ENCODE data around the gene ADGRB3.
"Not testable (repeated sequence)": the region's sequence is repeated elsewhere in the genome, so short reads cannot be mapped to it uniquely, and the experiment has no call there.

ADGRB3 gene

DNA sequence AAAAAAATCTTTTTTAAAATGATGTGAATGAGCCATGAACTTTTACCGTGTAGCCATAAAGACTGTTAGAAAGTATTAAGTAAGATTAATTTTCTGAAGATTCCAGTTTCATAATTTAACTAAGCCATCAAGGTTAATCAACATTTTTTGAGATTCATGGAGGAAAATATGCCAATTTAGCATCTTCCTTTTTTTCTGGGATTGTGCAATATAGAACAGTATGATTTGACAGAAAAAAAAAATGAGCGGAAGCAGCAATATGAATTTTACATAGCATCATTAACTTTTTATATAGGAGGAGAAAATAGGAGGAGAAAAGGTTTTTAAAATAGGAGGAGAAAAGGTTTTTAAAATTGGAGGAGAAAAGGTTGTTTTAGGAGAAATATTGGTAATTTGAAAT is 306.3 kb downstream of the ADGRB3 start:
- DNase-seq (ENCODE audit: low spot score in 2 of 2) (no peak), ATAC-seq (no peak)
- no peak overlapping the region for H3K27ac Mint-ChIP-seq
- H3K4me3 Mint-ChIP-seq: no peak overlapping the region
- no peaks in the 10 kb centered on the region for H3K4me1 Mint-ChIP-seq
- peaks cover 8% of the 10 kb centered on the region for H3K9me3 Mint-ChIP-seq
- no peaks in the 10 kb centered on the region for H3K36me3 Mint-ChIP-seq

DNA sequence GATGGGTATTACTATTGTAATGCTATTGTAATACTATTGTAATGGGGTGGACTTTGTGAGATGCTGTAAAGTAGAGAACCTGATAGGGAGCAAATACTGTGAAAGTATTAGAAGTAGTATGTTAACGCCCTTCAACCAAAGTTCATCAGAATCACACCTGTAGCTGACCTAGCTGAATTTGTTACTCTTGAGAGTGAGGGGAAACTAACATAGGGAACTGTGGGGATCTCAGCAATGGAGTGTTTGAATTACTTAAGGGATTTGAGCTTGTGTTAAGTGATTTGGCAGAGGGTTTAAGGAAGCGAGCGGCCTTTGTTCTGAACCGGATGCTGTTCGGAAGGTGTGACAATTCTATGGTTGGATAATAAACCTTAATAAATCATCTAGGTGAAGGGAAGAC is 312.6 kb downstream of the ADGRB3 start:
- Mint-ChIP-seq H3K4me3 (no peak overlapping the region), H3K27ac (no peak overlapping the region), H3K9me3 (peaks cover 4% of the 10 kb centered on the region), H3K4me1 (no peaks in the 10 kb centered on the region), H3K36me3 (no peaks in the 10 kb centered on the region)
- DNase-seq (ENCODE audit: low spot score in 2 of 2): no peak
- ATAC-seq: no peak

DNA sequence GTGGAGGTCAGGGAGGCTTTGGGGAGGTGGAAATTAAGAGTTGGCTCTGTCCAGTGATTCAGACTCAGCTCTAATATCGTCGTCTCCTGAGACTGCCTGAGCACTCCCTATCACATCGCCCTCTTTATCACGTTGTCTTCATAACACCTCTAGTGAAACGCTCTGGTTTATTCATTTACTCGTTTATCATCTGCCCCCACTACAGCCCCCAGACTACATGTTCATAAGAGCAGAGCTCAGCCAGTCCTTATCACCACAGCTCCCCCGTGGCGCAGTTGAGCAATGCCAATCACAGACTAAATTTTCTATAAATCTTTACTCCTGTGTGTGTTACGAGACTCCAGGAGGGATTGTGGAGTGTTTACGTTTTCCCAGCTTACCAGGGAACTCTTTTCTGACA is 316.2 kb downstream of the ADGRB3 start:
- peaks cover 16% of the 10 kb centered on the region for H3K9me3 Mint-ChIP-seq
- DNase-seq (ENCODE audit: low spot score in 2 of 2) (no peak), ATAC-seq (no peak)
- H3K4me1 Mint-ChIP-seq: no peaks in the 10 kb centered on the region
- H3K36me3 Mint-ChIP-seq: no peaks in the 10 kb centered on the region
- no peak overlapping the region for H3K4me3 Mint-ChIP-seq
- H3K27ac Mint-ChIP-seq: no peak overlapping the region

DNA sequence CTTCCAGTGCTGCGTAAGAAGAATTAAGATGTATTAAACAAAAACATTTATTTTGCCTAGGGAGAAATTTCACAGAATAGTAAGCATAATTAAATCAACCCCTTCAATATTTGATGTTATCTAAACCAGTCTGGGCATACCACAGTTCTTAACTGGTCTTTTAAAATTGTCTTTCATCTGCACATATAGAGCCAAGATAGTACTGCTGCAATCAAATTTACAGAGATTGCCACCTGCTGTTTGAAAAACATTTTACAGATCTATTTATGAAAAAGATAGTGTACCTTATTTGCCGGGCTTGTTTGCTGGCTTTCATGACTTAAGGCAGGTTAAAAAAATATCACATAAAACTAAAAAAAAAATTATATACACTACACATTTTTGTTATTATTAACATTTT is 323.2 kb downstream of the ADGRB3 start:
- no peak overlapping the region for H3K27ac Mint-ChIP-seq
- H3K4me3 Mint-ChIP-seq: no peak overlapping the region
- ATAC-seq: no peak
- no peaks in the 10 kb centered on the region for H3K4me1 Mint-ChIP-seq
- no peak for DNase-seq (ENCODE audit: low spot score in 2 of 2)
- peaks cover 12% of the 10 kb centered on the region for H3K9me3 Mint-ChIP-seq
- no peaks in the 10 kb centered on the region for H3K36me3 Mint-ChIP-seq

DNA sequence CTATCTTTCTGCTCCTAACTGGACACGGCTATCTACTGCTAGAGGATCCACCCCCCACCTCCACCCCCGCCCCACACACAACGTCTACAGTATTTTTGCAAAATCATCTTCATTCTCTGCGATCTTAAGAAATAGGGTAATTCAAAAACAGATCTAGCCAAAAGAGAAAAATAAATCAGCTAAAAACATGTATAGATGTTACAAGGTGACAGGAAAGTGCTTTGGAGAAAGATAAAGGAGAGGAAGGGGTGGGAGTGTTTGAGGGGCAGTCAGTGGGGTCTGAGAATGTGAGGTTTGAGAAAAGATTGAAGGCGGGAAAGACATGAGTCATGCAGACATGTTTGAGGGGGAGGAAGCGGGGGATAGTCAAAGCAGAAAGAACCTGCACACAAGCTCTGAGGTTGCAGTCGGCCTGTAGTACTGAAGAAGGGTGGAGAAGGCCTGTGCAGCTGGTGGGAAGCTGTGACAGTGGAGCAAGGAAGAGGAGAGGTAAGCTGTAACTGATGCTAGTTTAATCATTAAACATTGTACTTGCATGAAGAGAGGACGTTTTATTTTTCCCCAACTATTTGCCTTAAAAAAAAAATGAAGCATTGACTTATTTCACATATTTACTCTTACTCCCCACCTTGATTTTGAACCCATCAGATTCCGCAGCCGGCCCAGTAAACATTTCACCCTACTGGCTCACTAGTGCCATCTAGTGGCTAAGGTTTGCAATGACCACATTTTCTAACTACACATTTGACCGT is 332.6 kb downstream of the ADGRB3 start:
- no peak for ATAC-seq
- H3K4me3 Mint-ChIP-seq: no peak overlapping the region

DNA sequence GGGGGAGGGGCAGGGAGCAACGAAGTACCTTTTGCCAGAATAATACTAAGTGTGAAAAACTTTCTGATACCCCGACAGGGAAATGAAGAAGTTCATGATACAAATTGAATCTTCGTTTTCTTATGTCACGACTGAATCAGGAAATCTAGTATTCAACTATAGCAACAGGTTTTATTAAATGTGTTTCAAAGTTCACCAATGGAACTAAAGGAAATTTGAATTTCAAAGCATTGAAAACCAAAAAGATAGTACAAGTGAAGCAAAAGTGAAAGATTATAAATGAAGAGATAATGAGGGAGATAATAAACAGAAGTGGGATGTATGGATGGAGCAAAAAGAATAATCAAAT is 333.2 kb downstream of the ADGRB3 start:
- Mint-ChIP-seq H3K9me3 (peaks cover 14% of the 10 kb centered on the region), H3K27ac (no peak overlapping the region), H3K4me3 (no peak overlapping the region), H3K36me3 (no peaks in the 10 kb centered on the region), H3K4me1 (no peaks in the 10 kb centered on the region)
- no peak for DNase-seq (ENCODE audit: low spot score in 2 of 2)
- ATAC-seq: no peak

More for the DNA sequence above, 332.6 kb downstream of the ADGRB3 start:
- H3K27ac Mint-ChIP-seq: no peak overlapping the region
- H3K4me1 Mint-ChIP-seq: no peaks in the 10 kb centered on the region
- H3K9me3 Mint-ChIP-seq: peaks cover 13% of the 10 kb centered on the region
- peak; percentile 15 to 55 for DNase-seq (ENCODE audit: low spot score in 2 of 2)
- H3K36me3 Mint-ChIP-seq: no peaks in the 10 kb centered on the region

DNA sequence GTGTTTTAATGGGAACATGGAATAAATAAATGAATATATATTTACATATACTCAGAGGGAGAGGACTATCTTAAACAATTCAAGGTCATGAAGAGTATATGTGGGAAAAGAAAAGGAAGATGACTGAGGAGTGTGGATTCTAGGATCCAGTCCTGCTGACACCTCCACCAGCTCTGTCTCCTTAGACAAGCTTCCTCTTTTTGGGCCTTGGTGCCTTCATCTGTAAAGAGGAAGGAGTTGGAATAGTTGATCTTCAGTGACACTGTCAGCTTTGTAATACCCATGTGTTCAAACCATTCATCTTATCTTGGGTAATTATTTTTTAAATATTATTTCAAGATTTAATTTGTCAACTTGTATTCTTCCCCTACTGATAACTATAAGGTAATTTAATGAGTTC is 338.0 kb downstream of the ADGRB3 start:
- ATAC-seq (no peak), DNase-seq (ENCODE audit: low spot score in 2 of 2) (no peak)
- Mint-ChIP-seq H3K27ac (no peak overlapping the region), H3K4me1 (no peaks in the 10 kb centered on the region), H3K9me3 (peaks cover 9% of the 10 kb centered on the region), H3K36me3 (no peaks in the 10 kb centered on the region), H3K4me3 (no peak overlapping the region)

DNA sequence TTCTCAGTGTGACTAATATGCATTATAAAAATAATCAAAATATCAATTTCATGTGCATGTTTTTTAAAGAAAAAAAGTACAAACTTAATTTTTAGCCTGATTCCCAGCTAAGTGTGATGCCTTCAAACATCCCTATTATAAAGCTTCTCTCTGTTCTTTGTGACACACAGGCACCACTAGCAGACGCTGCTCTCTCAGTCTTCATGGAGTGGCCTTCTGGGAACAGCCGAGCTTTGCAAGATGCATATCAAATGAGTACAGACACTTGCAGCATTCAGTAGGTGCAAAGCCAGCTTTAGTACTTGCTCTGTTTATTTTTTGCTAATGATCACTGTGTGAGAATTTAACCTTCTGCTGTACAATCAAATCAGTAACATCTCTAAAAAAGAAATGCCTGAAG is 340.0 kb downstream of the ADGRB3 start:
- Mint-ChIP-seq H3K9me3 (peaks cover 7% of the 10 kb centered on the region), H3K4me3 (no peak overlapping the region), H3K27ac (no peak overlapping the region), H3K4me1 (no peaks in the 10 kb centered on the region), H3K36me3 (no peaks in the 10 kb centered on the region)
- ATAC-seq (no peak), DNase-seq (ENCODE audit: low spot score in 2 of 2) (no peak)

DNA sequence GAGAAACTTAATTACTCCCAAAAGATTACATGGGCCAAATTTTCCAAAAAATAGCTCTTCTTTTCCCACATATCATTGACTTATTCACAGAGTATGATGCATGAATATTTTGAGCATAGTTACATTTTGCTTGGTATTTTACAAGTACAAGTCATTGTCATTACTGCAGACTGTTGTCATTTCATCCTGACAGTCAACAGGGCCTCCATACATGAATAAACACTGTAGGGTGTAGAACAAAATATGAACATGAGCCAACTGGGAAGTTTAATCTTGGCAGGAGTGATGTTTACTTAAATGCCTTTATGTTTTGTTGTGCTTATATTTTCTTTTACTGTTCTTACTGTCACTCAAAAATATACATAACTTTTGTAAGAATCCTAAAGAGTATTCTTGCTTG is 340.7 kb downstream of the ADGRB3 start:
- H3K4me1 Mint-ChIP-seq: no peaks in the 10 kb centered on the region
- no peak overlapping the region for H3K27ac Mint-ChIP-seq
- no peaks in the 10 kb centered on the region for H3K36me3 Mint-ChIP-seq

DNA sequence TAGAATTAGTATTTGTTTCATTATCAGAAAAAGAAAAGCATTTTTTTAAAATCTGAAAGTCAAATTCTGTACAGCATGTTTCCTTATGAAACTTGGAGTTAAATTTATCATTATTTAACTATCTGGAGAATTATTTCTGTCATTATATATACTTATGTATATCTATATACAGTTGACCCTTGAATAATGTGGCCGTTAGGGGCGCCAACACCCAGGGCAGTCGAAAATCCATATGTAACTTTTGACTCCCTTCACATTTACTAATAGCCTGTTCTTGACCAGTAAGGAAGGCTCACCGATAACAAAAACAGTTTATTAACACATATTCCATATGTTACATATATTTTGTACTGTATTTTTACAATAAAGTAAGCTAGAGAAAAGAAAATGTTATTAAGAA is 341.2 kb downstream of the ADGRB3 start:
- H3K9me3 Mint-ChIP-seq: peaks cover 9% of the 10 kb centered on the region
- no peaks in the 10 kb centered on the region for H3K4me1 Mint-ChIP-seq
- ATAC-seq (no peak), DNase-seq (ENCODE audit: low spot score in 2 of 2) (no peak)
- no peaks in the 10 kb centered on the region for H3K36me3 Mint-ChIP-seq
- no peak overlapping the region for H3K4me3 Mint-ChIP-seq
- no peak overlapping the region for H3K27ac Mint-ChIP-seq

More for the DNA sequence above, 340.7 kb downstream of the ADGRB3 start:
- H3K4me3 Mint-ChIP-seq: no peak overlapping the region
- H3K9me3 Mint-ChIP-seq: peaks cover 9% of the 10 kb centered on the region
- ATAC-seq (no peak), DNase-seq (ENCODE audit: low spot score in 2 of 2) (no peak)

DNA sequence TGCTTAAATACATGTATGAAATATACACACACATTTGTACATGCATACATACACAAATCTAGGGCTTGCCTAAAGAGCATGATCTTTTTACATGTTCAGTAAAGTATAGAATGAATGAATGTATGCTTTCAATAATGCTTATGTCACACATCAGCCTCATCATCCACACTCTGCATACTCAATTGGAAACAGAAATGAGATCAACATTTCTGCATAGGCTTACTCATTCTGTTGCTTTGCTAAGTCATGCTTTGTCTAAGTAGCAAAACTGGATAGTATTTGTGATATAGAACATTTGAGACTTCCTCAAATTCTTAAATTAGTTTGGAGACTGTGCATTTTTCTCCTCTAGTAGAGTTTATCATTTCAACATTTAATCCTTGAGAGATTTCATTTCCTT is 343.3 kb downstream of the ADGRB3 start:
- no peak for DNase-seq (ENCODE audit: low spot score in 2 of 2)
- ATAC-seq: no peak
- Mint-ChIP-seq H3K36me3 (no peaks in the 10 kb centered on the region), H3K4me1 (no peaks in the 10 kb centered on the region), H3K9me3 (peaks cover 6% of the 10 kb centered on the region), H3K27ac (no peak overlapping the region), H3K4me3 (no peak overlapping the region)

DNA sequence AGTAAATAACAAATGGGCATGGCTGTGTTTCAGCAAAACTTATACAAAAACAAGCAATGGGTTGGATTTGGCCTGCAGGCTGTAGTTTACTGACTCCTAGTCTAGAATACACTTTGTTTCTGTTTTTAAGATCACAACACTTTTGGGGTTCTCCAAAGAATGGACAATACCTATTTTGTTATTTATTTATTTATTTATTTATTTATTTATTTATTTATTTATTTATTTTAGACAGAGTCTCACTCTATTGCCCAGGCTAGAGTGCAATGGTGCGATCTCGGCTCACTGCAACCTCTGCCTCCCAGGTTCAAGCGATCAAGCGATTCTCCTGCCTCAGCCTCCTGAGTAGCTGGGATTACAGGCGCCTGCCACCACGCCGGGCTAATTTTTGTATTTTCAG is 346.6 kb downstream of the ADGRB3 start:
- ATAC-seq; H3K4me1 Mint-ChIP-seq; H3K27ac Mint-ChIP-seq; DNase-seq (ENCODE audit: low spot score in 2 of 2); H3K36me3 Mint-ChIP-seq; H3K4me3 Mint-ChIP-seq: not testable (repeated sequence)
- H3K9me3 Mint-ChIP-seq: peaks cover 13% of the 10 kb centered on the region

DNA sequence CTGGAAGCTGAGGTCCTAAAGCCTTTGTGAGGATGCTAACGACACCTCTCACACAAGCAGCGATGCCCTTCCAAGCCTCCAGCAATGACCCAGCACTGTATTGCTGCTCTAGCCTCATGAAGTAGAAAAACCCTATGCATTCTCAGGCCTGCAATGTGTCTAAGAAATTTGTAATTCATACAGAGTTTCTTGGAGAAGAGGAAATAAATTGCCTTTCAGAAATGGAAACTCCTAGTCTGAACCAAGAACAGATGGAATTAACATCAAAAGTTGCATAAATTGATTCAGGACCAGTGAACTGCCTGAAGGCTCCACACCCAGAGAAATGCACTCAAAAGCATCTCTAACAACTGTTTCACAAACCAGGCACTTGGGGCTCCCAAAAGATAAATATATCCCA is 353.6 kb downstream of the ADGRB3 start:
- no peak overlapping the region for H3K4me3 Mint-ChIP-seq
- peaks cover 13% of the 10 kb centered on the region for H3K9me3 Mint-ChIP-seq
- H3K27ac Mint-ChIP-seq: no peak overlapping the region
- no peaks in the 10 kb centered on the region for H3K36me3 Mint-ChIP-seq
- DNase-seq (ENCODE audit: low spot score in 2 of 2): no peak
- no peaks in the 10 kb centered on the region for H3K4me1 Mint-ChIP-seq
- ATAC-seq: no peak

DNA sequence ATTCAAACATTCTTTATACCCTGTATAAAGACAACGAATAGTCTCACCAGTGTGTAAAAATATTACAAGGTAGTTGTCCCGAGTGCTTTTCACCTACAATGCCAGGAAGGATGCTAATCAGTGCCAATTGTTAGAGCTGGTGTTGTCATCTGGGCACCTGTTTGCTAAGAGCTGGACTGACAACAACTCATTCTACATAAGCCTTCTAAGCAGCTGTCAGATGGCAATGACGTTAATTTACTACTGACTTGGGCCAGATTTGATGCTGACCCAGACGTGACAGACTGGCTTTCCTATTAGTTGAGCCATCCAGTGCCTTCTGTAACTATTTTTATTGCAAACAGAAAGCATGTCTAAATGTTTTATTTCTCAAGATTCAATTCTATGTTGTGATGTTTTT is 355.2 kb downstream of the ADGRB3 start:
- no peaks in the 10 kb centered on the region for H3K4me1 Mint-ChIP-seq
- H3K9me3 Mint-ChIP-seq: peaks cover 6% of the 10 kb centered on the region

DNA sequence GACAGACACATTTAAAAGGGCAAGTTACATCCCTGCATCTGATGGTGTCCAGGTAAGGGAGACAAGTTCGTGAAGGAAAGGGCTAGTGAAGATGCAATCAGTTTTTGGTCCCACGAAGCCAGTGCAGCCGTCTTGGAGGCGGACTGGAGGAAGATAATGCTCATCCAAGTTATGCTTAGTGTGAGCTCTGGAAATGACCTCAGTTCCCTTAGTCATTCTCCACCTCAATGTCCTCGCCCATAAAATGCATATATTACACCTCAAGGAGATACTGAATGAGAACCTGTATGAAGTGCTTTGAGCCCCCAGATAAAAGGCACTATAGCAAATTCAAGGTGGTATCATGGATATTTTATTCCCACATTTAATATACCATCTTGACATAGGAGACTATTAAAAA is 358.8 kb downstream of the ADGRB3 start:
- no peaks in the 10 kb centered on the region for H3K4me1 Mint-ChIP-seq
- no peak overlapping the region for H3K4me3 Mint-ChIP-seq
- DNase-seq (ENCODE audit: low spot score in 2 of 2) (no peak), ATAC-seq (no peak)
- H3K9me3 Mint-ChIP-seq: peaks cover 16% of the 10 kb centered on the region
- no peaks in the 10 kb centered on the region for H3K36me3 Mint-ChIP-seq
- no peak overlapping the region for H3K27ac Mint-ChIP-seq

More for the DNA sequence above, 355.2 kb downstream of the ADGRB3 start:
- H3K36me3 Mint-ChIP-seq: no peaks in the 10 kb centered on the region
- no peak for DNase-seq (ENCODE audit: low spot score in 2 of 2)
- H3K27ac Mint-ChIP-seq: no peak overlapping the region
- H3K4me3 Mint-ChIP-seq: no peak overlapping the region
- no peak for ATAC-seq

DNA sequence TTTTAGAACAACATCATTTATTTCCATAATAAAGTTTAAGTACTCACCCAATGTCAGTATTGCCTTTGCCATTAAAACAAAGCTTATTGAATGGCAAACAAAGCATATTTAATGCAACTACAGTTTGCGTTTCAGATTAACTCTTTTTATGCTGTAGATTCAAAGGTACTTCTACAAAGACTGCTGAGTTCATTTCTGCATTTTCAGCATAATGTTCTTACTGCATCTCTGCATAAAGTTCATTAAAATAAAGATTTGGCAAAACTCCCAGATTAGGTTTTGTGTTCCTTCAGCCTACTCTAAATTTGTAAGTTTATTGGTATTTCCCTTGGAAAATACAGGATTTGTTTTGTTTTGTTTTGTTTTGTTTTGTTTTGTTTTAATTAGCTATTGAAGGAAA is 359.4 kb downstream of the ADGRB3 start:
- Mint-ChIP-seq H3K27ac (no peak overlapping the region), H3K36me3 (no peaks in the 10 kb centered on the region), H3K4me3 (no peak overlapping the region), H3K4me1 (no peaks in the 10 kb centered on the region), H3K9me3 (peaks cover 16% of the 10 kb centered on the region)
- ATAC-seq (no peak), DNase-seq (ENCODE audit: low spot score in 2 of 2) (no peak)

DNA sequence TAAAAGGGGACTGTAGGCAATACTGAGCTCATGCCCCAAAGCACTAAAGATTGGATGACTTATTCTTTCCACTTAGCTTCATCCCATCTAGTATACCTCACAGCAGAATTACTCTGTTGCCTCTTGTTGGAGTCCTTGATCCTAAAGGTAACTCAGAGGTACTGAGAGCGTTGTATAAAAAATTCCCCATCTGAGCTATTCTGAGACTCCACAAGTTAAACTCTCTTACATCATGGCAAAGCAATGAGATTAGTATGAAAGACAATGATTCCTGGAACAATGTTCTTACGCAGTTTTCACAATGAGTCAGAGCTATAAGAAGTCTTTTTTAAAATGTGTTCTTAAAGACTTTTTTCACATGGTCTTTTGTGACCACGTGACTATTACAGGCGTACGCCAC is 370.1 kb downstream of the ADGRB3 start:
- peak; percentile 37 for ATAC-seq
- H3K27ac Mint-ChIP-seq: no peak overlapping the region
- H3K4me3 Mint-ChIP-seq: no peak overlapping the region
- no peaks in the 10 kb centered on the region for H3K36me3 Mint-ChIP-seq
- no peaks in the 10 kb centered on the region for H3K4me1 Mint-ChIP-seq
- H3K9me3 Mint-ChIP-seq: peaks cover 23% of the 10 kb centered on the region
- DNase-seq (ENCODE audit: low spot score in 2 of 2): no peak

All from stimulated activated effector memory CD8-positive, alpha-beta T cell treated with anti-CD3 and anti-CD28 coated beads, Interleukin-12 subunit alpha, Interleukin-12 subunit beta, amount 100 ng/mL, for 72 hours (primary cell).